GM18909 (cell line): ENCODE measurements around the gene PRR19.
"Not testable (repeated sequence)": the region's sequence is repeated elsewhere in the genome, so short reads cannot be mapped to it uniquely, and the experiment has no call there.

Experiments
- ATAC-seq: cut with Tn5 transposase; IDR thresholded peaks from one replicate; pipeline ENCODE4 v1.9.1; 2021; ENCODE audit warnings: mild to moderate bottlenecking; ENCODE audit not compliant: unreplicated experiment, poor library complexity

Gene PRR19

GRCh38 chr19:42339922-42340321 is 38.0 kb downstream of the PRR19 start:
- ATAC-seq: not testable (repeated sequence)

- no peak for ATAC-seq
Measured at GRCh38 chr19:42343344-42344110, 41.6 kb downstream of the PRR19 start.

DNA sequence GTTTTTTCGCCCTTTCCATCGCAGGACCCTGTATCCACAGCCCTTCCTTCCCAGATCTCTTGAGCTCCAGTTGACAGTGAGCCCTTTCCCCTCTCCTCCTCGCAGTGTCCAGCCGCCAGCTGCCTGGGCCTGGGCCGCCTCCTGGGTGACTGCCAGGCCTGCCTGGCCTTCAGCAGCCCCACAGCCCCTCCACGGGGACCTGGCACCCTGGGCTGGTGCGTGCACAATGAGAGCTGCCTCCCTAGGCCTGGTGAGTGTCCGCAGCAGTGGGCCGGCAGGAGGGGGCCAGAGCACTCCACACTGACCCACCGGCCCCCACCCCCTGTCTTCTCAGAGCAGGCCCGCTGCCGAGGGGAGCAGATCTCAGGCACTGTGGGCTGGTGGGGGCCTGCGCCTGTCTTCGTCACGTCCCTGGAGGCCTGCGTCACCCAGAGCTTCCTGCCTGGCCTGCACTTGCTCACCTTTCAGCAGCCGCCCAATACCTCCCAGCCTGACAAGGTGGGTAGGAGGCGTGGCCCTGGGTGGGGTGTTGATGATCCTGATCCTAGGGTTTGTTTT is 42.5 kb downstream of the PRR19 start:
- ATAC-seq: no peak

DNA sequence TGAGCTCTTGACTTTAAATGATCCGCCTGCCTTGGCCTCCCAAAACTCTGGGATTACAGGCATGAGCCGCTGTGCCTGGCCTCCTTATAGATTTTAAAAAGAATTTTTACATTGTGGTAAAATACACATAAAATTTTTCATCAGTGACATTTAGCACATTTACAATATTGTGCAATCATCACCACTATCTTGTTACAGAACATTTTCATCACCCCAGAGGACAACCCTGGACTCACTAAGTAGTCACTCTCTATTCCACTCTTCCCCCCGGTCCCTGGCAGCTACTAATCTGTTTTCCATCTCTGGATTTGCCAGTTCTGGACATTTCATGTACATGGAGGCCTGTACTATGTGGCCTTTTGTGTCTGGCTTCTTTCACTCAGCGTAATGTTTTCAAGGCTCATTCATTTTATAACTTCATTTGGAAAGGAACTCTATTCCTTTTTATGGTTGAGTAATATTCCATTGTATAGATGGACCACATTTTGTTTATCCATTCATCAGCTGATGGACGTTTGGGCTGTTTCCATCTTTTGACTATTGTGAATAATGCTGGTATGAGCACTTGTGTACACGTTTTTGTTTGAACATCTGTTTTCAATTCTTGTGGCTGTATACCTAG is 43.4 kb downstream of the PRR19 start:
- ATAC-seq: no peak

GRCh38 chr19:42348211-42348610 is 46.3 kb downstream of the PRR19 start:
- no peak for ATAC-seq

- no peak for ATAC-seq
Measured at GRCh38 chr19:42349378-42350107, 47.6 kb downstream of the PRR19 start.

DNA sequence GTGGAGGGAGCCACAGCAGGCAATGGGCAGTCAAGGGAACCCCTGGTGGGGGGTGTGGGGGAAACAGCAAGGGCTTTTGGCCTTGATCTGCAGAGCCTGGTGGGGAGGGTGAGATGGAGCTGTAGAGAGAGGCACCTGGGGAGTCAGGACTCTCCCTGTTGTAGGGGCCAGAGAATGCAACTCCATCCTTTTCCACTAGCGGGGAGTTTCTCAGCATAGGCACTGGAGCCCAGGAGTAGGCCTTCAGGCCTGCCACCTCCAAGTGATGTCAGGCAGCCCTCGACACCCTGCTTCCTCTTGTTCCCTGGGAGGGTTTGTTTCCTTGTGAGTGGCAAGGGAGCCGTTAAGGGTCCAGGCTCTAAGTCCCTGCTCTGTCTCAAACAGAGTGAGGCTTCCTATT is 48.5 kb downstream of the PRR19 start:
- no peak for ATAC-seq

- no peak for ATAC-seq
Measured at GRCh38 chr19:42351079-42351735, 49.3 kb downstream of the PRR19 start.

DNA sequence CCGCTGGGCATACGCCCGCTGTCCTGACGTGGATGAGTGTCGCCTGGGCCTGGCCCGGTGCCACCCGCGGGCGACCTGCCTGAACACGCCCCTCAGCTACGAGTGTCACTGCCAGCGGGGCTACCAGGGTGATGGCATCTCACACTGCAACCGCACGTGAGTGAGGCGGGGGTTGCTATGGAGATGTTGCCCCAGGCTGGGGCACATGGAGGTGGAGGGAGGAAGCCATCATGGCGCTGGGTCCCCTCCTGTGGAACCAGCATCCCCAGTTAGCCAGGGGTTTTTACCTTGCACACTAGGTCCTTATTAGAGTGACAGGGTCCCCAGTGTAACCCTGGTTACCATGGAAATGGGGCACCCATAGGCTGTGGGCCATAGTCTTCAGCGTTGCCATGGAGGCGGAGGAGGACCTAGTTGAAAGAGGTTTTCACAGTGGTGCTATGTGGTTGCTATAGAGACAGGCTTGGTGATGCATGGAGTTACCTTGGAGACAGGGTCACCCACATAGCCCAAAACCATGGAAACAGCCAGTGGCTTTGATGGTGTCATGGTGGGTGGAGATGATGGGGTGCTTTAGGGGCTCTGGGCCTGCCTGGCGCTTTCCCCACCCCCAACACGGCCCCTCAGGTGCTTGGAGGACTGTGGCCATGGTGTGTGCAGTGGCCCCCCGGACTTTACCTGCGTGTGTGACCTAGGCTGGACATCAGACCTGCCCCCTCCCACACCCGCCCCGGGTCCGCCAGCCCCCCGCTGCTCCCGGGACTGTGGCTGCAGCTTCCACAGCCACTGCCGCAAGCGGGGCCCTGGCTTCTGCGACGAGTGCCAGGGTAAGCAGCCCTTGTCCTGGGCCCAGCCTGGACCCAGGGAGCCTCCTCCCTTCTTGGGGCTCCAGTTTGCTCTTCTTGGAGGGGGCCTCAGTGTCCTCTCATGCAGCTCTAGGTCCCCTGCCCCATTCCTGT is 50.6 kb downstream of the PRR19 start:
- ATAC-seq: no peak

GRCh38 chr19:42353341-42354015 is 51.5 kb downstream of the PRR19 start:
- ATAC-seq: no peak

GRCh38 chr19:42355896-42356295 is 54.0 kb downstream of the PRR19 start:
- no peak for ATAC-seq

DNA sequence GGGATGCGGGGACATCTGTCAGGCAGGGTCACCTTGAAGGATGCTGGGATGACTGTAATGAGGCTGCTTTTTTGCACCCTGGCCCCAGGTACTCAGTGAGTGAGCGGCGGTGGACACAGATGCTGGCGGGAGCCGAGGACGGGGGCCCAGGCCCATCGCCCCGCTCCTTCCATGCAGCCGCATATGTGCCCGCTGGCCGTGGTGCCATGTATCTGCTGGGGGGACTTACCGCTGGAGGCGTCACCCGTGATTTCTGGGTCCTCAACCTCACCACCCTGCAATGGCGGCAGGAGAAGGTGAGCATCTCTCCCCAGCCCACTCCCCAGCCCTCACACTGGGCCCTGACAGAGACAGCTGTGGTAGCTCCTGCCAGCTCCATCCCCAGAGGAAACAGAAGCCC is 54.8 kb downstream of the PRR19 start:
- ATAC-seq: no peak

- ATAC-seq: no peak
Measured at GRCh38 chr19:42357290-42357689, 55.4 kb downstream of the PRR19 start.
